Measurements from ENCODE around the gene DMXL2. TPM values are rescaled to one million over a fixed set of nuclear protein-coding genes. Genes with fewer than 3 reads are reported as not detected.
"Not testable (repeated sequence)": the region's sequence is repeated elsewhere in the genome, so short reads cannot be mapped to it uniquely, and the experiment has no call there.

DMXL2 gene
- total and polyA plus RNA-seq, 2 experiments from 2014 or later: 6.1 to 61.1 TPM

DNA sequence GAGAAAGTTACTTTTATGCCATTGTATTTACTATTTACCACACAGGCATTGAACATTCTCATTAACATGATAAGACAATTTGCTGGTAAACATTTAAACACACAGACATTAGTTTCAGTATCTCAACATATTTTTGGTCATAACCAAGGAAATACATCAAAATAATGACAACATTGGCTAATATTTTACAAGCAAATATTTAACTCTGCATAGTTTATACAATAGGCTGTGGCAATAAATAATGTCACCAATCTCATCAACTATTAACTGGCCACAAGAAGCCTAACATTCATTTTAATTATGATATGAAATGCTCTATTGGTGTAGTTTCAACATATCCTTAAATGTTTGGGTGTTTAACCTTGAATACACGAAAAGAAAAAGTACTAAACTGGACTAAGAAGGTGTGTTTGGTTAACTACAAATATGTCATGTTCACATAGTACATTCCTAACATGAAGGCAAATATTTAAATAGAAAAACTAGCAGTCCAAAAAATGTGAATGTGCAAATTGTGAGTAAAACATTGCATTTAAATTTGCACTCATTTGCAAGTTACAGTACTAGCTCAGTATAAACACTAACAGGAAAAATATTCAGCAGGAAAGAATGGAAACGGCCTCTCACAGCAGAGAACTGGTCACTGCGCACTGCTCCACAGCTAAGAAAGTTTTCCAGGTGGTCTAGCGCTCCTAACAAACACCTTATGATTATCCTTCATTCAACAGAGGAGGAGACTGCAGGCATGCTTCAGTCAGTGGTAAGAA lies 174.5 kb downstream of the DMXL2 start:
- DNase-seq (ENCODE audit: low spot score): no peak
- TF ChIP-seq ZNF114 (CRISPR knock-in tag; IDR thresholded peaks at IDR 0.05): no peak
- no peak for TF ChIP-seq EZH2phosphoT487 (IDR thresholded peaks at IDR 0.05; ENCODE audit: unreplicated experiment)
- TF ChIP-seq EZH2 (IDR thresholded peaks at IDR 0.05; ENCODE audit: low read depth, unreplicated experiment): no peak
- no peak for TF ChIP-seq STAT1 (IDR thresholded peaks at IDR 0.05; ENCODE audit: unreplicated experiment)
- TF ChIP-seq POLR2AphosphoS5 (IDR thresholded peaks at IDR 0.05; ENCODE audit: low read depth): no peak
- H3K36me3 Mint-ChIP-seq (ENCODE audit: low read depth): peaks cover 5% of the 10 kb centered on the region; the same call in 1 of the 3 replicates
- Histone ChIP-seq H3K4me3 (no peak overlapping the region), H3K79me2 (replicated peaks; ENCODE audit: insufficient read depth) (no peaks in the 10 kb centered on the region), H4K20me1 (replicated peaks; ENCODE audit: insufficient read depth) (no peaks in the 10 kb centered on the region), H3K9me2 (ENCODE audit: insufficient read depth) (no peaks in the 10 kb centered on the region), H3F3A (replicated peaks; ENCODE audit: low read depth) (no peaks in the 10 kb centered on the region), H3K4me1 (ENCODE audit: insufficient read depth) (0 out of 2 replicates have a peak, but pooled peaks cover 5% of the 10 kb centered on the region), H3K27me3 (ENCODE audit: insufficient read depth) (no peaks in the 10 kb centered on the region), H3K4me2 (no peak overlapping the region), H3K36me3 (ENCODE audit: insufficient read depth) (no peaks in the 10 kb centered on the region), H2AFZ (no peak overlapping the region), H3K27ac (ENCODE audit: low read depth) (no peak overlapping the region)
- H3K4me1 Mint-ChIP-seq: peaks cover 20% of the 10 kb centered on the region
- no peak overlapping the region for H3K27ac Mint-ChIP-seq
- ATAC-seq: no peak
- H3K27me3 Mint-ChIP-seq (ENCODE audit: insufficient read depth, low read depth, poor library complexity): peaks cover 7% of the 10 kb centered on the region
- no peak overlapping the region for H3K4me3 Mint-ChIP-seq
- no peaks in the 10 kb centered on the region for H3K9me3 Mint-ChIP-seq

GRCh38 chr15:51446029-51446744 lies 176.4 kb downstream of the DMXL2 start:
- not testable (repeated sequence) for H3K27me3 ChIP-seq (ENCODE audit: insufficient read depth); DNase-seq (ENCODE audit: low spot score); H3K4me3 ChIP-seq; H3K4me1 Mint-ChIP-seq; H4K20me1 ChIP-seq (replicated peaks; ENCODE audit: insufficient read depth); ATAC-seq; H3K4me3 Mint-ChIP-seq; H3K27me3 Mint-ChIP-seq (ENCODE audit: insufficient read depth, low read depth, poor library complexity); H3K27ac ChIP-seq (ENCODE audit: low read depth); H3K9me3 Mint-ChIP-seq; H2AFZ ChIP-seq; H3K79me2 ChIP-seq (replicated peaks; ENCODE audit: insufficient read depth); H3K36me3 ChIP-seq (ENCODE audit: insufficient read depth); H3K27ac Mint-ChIP-seq; H3F3A ChIP-seq (replicated peaks; ENCODE audit: low read depth); H3K9me2 ChIP-seq (ENCODE audit: insufficient read depth); H3K4me2 ChIP-seq; H3K4me1 ChIP-seq (ENCODE audit: insufficient read depth); H3K36me3 Mint-ChIP-seq (ENCODE audit: low read depth)

GRCh38 chr15:51444807-51445206 lies 177.8 kb downstream of the DMXL2 start:
- Histone ChIP-seq H3K4me3 (no peak overlapping the region), H3K27ac (ENCODE audit: low read depth) (no peak overlapping the region), H3F3A (replicated peaks; ENCODE audit: low read depth) (no peaks in the 10 kb centered on the region), H3K4me1 (ENCODE audit: insufficient read depth) (no peaks in the 10 kb centered on the region), H3K36me3 (ENCODE audit: insufficient read depth) (no peaks in the 10 kb centered on the region), H3K9me2 (ENCODE audit: insufficient read depth) (peaks cover 4% of the 10 kb centered on the region; the same call in 1 of the 2 replicates), H4K20me1 (replicated peaks; ENCODE audit: insufficient read depth) (no peaks in the 10 kb centered on the region), H3K79me2 (replicated peaks; ENCODE audit: insufficient read depth) (no peaks in the 10 kb centered on the region), H3K4me2 (no peak overlapping the region), H2AFZ (no peak overlapping the region), H3K27me3 (ENCODE audit: insufficient read depth) (no peaks in the 10 kb centered on the region)
- no peaks in the 10 kb centered on the region for H3K9me3 Mint-ChIP-seq
- DNase-seq (ENCODE audit: low spot score): no peak
- H3K4me1 Mint-ChIP-seq: peaks cover 3% of the 10 kb centered on the region; the same call in 2 of the 3 replicates
- H3K27ac Mint-ChIP-seq: no peak overlapping the region
- TF ChIP-seq, protein P1, sequence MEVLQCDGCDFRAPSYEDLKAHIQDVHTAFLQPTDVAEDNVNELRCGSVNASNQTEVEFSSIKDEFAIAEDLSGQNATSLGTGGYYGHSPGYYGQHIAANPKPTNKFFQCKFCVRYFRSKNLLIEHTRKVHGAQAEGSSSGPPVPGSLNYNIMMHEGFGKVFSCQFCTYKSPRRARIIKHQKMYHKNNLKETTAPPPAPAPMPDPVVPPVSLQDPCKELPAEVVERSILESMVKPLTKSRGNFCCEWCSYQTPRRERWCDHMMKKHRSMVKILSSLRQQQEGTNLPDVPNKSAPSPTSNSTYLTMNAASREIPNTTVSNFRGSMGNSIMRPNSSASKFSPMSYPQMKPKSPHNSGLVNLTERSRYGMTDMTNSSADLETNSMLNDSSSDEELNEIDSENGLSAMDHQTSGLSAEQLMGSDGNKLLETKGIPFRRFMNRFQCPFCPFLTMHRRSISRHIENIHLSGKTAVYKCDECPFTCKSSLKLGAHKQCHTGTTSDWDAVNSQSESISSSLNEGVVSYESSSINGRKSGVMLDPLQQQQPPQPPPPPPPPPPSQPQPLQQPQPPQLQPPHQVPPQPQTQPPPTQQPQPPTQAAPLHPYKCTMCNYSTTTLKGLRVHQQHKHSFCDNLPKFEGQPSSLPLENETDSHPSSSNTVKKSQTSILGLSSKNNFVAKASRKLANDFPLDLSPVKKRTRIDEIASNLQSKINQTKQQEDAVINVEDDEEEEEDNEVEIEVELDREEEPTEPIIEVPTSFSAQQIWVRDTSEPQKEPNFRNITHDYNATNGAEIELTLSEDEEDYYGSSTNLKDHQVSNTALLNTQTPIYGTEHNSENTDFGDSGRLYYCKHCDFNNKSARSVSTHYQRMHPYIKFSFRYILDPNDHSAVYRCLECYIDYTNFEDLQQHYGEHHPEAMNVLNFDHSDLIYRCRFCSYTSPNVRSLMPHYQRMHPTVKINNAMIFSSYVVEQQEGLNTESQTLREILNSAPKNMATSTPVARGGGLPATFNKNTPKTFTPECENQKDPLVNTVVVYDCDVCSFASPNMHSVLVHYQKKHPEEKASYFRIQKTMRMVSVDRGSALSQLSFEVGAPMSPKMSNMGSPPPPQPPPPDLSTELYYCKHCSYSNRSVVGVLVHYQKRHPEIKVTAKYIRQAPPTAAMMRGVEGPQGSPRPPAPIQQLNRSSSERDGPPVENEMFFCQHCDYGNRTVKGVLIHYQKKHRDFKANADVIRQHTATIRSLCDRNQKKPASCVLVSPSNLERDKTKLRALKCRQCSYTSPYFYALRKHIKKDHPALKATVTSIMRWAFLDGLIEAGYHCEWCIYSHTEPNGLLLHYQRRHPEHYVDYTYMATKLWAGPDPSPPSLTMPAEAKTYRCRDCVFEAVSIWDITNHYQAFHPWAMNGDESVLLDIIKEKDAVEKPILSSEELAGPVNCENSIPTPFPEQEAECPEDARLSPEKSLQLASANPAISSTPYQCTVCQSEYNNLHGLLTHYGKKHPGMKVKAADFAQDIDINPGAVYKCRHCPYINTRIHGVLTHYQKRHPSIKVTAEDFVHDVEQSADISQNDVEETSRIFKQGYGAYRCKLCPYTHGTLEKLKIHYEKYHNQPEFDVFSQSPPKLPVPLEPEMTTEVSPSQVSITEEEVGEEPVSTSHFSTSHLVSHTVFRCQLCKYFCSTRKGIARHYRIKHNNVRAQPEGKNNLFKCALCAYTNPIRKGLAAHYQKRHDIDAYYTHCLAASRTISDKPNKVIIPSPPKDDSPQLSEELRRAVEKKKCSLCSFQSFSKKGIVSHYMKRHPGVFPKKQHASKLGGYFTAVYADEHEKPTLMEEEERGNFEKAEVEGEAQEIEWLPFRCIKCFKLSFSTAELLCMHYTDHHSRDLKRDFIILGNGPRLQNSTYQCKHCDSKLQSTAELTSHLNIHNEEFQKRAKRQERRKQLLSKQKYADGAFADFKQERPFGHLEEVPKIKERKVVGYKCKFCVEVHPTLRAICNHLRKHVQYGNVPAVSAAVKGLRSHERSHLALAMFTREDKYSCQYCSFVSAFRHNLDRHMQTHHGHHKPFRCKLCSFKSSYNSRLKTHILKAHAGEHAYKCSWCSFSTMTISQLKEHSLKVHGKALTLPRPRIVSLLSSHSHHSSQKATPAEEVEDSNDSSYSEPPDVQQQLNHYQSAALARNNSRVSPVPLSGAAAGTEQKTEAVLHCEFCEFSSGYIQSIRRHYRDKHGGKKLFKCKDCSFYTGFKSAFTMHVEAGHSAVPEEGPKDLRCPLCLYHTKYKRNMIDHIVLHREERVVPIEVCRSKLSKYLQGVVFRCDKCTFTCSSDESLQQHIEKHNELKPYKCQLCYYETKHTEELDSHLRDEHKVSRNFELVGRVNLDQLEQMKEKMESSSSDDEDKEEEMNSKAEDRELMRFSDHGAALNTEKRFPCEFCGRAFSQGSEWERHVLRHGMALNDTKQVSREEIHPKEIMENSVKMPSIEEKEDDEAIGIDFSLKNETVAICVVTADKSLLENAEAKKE (CRISPR knock-in tag; IDR thresholded peaks at IDR 0.05): no peak
- ATAC-seq: no peak
- H3K4me3 Mint-ChIP-seq: no peak overlapping the region
- H3K27me3 Mint-ChIP-seq (ENCODE audit: insufficient read depth, low read depth, poor library complexity): peaks cover 2% of the 10 kb centered on the region
- H3K36me3 Mint-ChIP-seq (ENCODE audit: low read depth): no peaks in the 10 kb centered on the region; the same call in 2 of the 3 replicates
